ENCODE measurements around the gene ACYP2. TPM values are rescaled to one million over a fixed set of nuclear protein-coding genes. Genes with fewer than 3 reads are reported as not detected.
A peak's percentile ranks its signal among the peaks of the same experiment; 100 is the strongest.

Gene ACYP2
- total and polyA plus RNA-seq, 2 experiments from 2014 or later = 16.6 to 41.6 TPM

DNA sequence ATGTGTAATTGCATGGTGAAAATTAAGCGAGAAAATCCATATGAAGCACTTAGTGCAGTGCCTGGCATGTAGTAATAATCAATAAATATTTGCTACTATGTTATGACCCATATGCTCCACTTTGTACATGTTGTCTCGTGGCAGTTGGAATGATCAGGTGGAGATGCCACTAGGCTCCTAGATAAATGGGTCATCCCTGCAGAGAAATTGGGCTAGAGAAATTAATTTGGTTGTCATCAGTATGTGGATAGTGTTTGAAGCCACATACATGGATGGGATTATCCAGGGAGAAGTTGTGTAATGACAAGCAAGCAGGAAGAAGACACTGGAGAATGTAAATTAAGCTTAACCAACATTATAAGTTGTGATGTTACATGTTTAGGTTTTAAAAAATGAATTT lies 33.0 kb downstream of the ACYP2 start:
- H3K9me3 ChIP-seq (ENCODE audit: low read depth) = no peaks in the 10 kb centered on the region
- H3K79me2 ChIP-seq (ENCODE audit: insufficient read depth) = no peaks in the 10 kb centered on the region
- no peak for DNase-seq
- WGBS, 2 experiments (ENCODE audit: low coverage in 1 of 2, low lambda C conversion rate in 2 of 2, missing lambda C conversion rate in 2 of 2) = 70 to 76% methylated on average over 2 of the region's 2 CpGs
- H3K9ac ChIP-seq = no peak overlapping the region
- H3K36me3 ChIP-seq (ENCODE audit: low read depth) = no peaks in the 10 kb centered on the region
- no peak overlapping the region for H3K27ac ChIP-seq
- H2AFZ ChIP-seq = no peak overlapping the region
- H4K20me1 ChIP-seq (ENCODE audit: insufficient read depth) = no peaks in the 10 kb centered on the region
- no peaks in the 10 kb centered on the region for H3K27me3 ChIP-seq (replicated peaks; ENCODE audit: insufficient read depth)
- 0 out of 2 replicates have a peak, but pooled peaks cover 10% of the 10 kb centered on the region for H3F3A ChIP-seq (ENCODE audit: insufficient read depth)
- no peak overlapping the region for H3K4me3 ChIP-seq
- H3K4me1 ChIP-seq (ENCODE audit: insufficient read depth) = peaks cover 12% of the 10 kb centered on the region; the same call in 1 of the 2 replicates
- no peak overlapping the region for H3K4me2 ChIP-seq (ENCODE audit: unreplicated experiment)
- in situ Hi-C loops (cut with MboI) = no loop called here
- TF ChIP-seq EZH2phosphoT487 (IDR thresholded peaks at IDR 0.05; ENCODE audit: insufficient read depth, low read depth) (no peak), EZH2 (IDR thresholded peaks at IDR 0.05; ENCODE audit: insufficient read depth, poor library complexity, severe bottlenecking) (no peak)
- no peaks in the 10 kb centered on the region for H3K9me2 ChIP-seq (ENCODE audit: insufficient read depth)

DNA sequence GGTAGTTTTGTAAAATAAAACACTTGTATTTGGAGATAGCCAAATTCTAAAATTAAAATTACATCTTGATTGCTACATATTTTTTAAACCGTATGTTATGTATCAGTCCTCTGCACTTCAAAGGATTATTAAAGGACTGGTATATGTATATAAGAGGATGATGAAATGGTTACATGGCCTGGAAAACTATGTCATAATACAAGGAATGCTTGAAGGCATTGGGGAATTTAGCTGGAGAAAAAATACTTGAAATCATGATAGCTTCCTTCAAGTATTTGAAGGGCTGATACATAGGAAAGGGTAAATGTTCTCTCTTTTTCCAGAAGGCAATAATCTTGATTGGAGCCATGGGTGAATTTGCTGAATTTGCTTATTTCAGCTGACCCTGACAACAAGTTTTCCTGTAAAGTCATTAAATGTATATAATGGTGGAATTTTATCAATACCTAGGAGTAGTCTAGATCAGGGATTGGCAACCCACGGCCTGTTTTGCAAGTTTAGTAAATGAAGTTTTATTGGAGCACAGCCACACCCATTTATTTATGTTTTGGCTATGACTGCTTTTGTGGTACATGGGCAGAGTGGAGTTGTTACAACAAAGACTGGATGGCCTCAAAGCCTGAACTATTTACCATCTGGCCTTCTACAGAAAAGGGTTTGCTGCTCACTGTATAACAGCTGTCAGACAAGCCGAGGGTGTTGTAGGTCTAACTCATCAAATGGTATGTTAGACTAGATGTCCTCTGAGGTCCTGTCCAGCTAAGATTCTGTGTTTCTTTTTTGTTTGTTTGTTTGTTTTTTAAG lies 34.4 kb downstream of the ACYP2 start:
- Histone ChIP-seq H3F3A (ENCODE audit: insufficient read depth) (0 out of 2 replicates have a peak, but pooled peaks cover 10% of the 10 kb centered on the region), H3K36me3 (ENCODE audit: low read depth) (no peaks in the 10 kb centered on the region), H3K4me3 (no peak overlapping the region), H3K27me3 (replicated peaks; ENCODE audit: insufficient read depth) (no peaks in the 10 kb centered on the region), H3K79me2 (ENCODE audit: insufficient read depth) (no peaks in the 10 kb centered on the region), H2AFZ (peak overlapping the region; percentile 29; the same call in 1 of the 2 replicates), H4K20me1 (ENCODE audit: insufficient read depth) (no peaks in the 10 kb centered on the region), H3K9ac (no peak overlapping the region), H3K4me1 (ENCODE audit: insufficient read depth) (peaks cover 12% of the 10 kb centered on the region; the same call in 1 of the 2 replicates), H3K4me2 (ENCODE audit: unreplicated experiment) (peak overlapping the region; percentile 7), H3K9me3 (ENCODE audit: low read depth) (no peaks in the 10 kb centered on the region), H3K27ac (peak overlapping the region; percentile 22), H3K9me2 (ENCODE audit: insufficient read depth) (no peaks in the 10 kb centered on the region)
- DNase-seq = peak; percentile 43
- 50% methylated on average over 3 of the region's 3 CpGs for WGBS, 2 experiments (ENCODE audit: low coverage in 1 of 2, low lambda C conversion rate in 2 of 2, missing lambda C conversion rate in 2 of 2)
- in situ Hi-C loops (cut with MboI) = no loop called here
- TF ChIP-seq EZH2phosphoT487 (IDR thresholded peaks at IDR 0.05; ENCODE audit: insufficient read depth, low read depth) = no peak
- no peak for TF ChIP-seq EZH2 (IDR thresholded peaks at IDR 0.05; ENCODE audit: insufficient read depth, poor library complexity, severe bottlenecking)

- H3K36me3 ChIP-seq (ENCODE audit: low read depth) = no peaks in the 10 kb centered on the region
- H3K9me3 ChIP-seq (ENCODE audit: low read depth) = no peaks in the 10 kb centered on the region
- H3K27ac ChIP-seq = no peak overlapping the region
- H3K9me2 ChIP-seq (ENCODE audit: insufficient read depth) = no peaks in the 10 kb centered on the region
- no peaks in the 10 kb centered on the region for H3K4me1 ChIP-seq (ENCODE audit: insufficient read depth)
- TF ChIP-seq EZH2phosphoT487 (IDR thresholded peaks at IDR 0.05; ENCODE audit: insufficient read depth, low read depth) (no peak), EZH2 (IDR thresholded peaks at IDR 0.05; ENCODE audit: insufficient read depth, poor library complexity, severe bottlenecking) (no peak)
- H3K9ac ChIP-seq = no peak overlapping the region
- H3K27me3 ChIP-seq (replicated peaks; ENCODE audit: insufficient read depth) = no peaks in the 10 kb centered on the region
- no peaks in the 10 kb centered on the region for H3K79me2 ChIP-seq (ENCODE audit: insufficient read depth)
- 43 to 54% methylated on average over 6 of the region's 6 CpGs for WGBS, 2 experiments (ENCODE audit: low coverage in 1 of 2, low lambda C conversion rate in 2 of 2, missing lambda C conversion rate in 2 of 2)
- DNase-seq = no peak
- no peak overlapping the region for H3K4me3 ChIP-seq
- H3K4me2 ChIP-seq (ENCODE audit: unreplicated experiment) = no peak overlapping the region
- in situ Hi-C loops (cut with MboI) = no loop called here
- H4K20me1 ChIP-seq (ENCODE audit: insufficient read depth) = no peaks in the 10 kb centered on the region
- H2AFZ ChIP-seq = no peak overlapping the region
- H3F3A ChIP-seq (ENCODE audit: insufficient read depth) = no peaks in the 10 kb centered on the region
Observed at GRCh38 chr2:54158311-54158710, 42.9 kb downstream of the ACYP2 start.

GRCh38 chr2:54161660-54162424 lies 46.4 kb downstream of the ACYP2 start:
- no peak overlapping the region for H3K9ac ChIP-seq
- H2AFZ ChIP-seq = no peak overlapping the region
- H3K79me2 ChIP-seq (ENCODE audit: insufficient read depth) = no peaks in the 10 kb centered on the region
- no peaks in the 10 kb centered on the region for H3K36me3 ChIP-seq (ENCODE audit: low read depth)
- H3K9me2 ChIP-seq (ENCODE audit: insufficient read depth) = no peaks in the 10 kb centered on the region
- 54% methylated on average over 3 of the region's 3 CpGs for WGBS, 2 experiments (ENCODE audit: low coverage in 1 of 2, low lambda C conversion rate in 2 of 2, missing lambda C conversion rate in 2 of 2)
- in situ Hi-C loops (cut with MboI) = no loop called here
- DNase-seq = peak; percentile 29
- TF ChIP-seq EZH2 (IDR thresholded peaks at IDR 0.05; ENCODE audit: insufficient read depth, poor library complexity, severe bottlenecking) (no peak), EZH2phosphoT487 (IDR thresholded peaks at IDR 0.05; ENCODE audit: insufficient read depth, low read depth) (no peak)
- no peak overlapping the region for H3K4me2 ChIP-seq (ENCODE audit: unreplicated experiment)
- no peak overlapping the region for H3K4me3 ChIP-seq
- H3K27me3 ChIP-seq (replicated peaks; ENCODE audit: insufficient read depth) = no peaks in the 10 kb centered on the region
- 0 out of 2 replicates have a peak, but pooled peaks cover 10% of the 10 kb centered on the region for H3F3A ChIP-seq (ENCODE audit: insufficient read depth)
- no peaks in the 10 kb centered on the region for H3K4me1 ChIP-seq (ENCODE audit: insufficient read depth)
- no peak overlapping the region for H3K27ac ChIP-seq
- no peaks in the 10 kb centered on the region for H3K9me3 ChIP-seq (ENCODE audit: low read depth)
- no peaks in the 10 kb centered on the region for H4K20me1 ChIP-seq (ENCODE audit: insufficient read depth)

Measured in GM23248 (cell line).